Left forelimb (tissue), 1 donor: ENCODE data around the gene IFNL3.

Source experiments
- DNase-seq: peaks from one replicate; pipeline ENCODE4 v3.0.0-alpha.2; 2018; ENCODE audit warnings: low spot score

Gene IFNL3

DNA sequence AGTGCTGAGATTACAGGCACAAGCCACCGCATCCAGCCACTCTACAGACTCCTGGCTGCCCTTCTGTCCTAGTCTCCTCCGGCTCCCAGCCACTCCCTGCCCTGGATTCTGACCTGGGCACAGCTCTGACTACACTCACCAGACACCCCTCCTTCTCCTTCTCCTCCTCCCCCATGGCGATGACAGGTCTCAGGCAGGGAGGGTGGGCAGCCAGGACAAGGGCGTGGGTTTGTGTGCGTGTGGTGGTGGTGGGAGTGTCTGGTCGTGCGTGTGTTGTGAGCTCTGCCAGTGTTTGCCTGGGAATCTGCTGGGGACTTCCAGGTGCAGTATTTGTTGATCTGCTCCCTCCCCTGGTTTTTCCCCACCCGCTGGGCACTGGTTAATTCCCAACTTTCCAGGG lies 51.0 kb downstream of the IFNL3 start:
- DNase-seq: no peak
